ENCODE results near the gene VSIG10.

VSIG10 gene, protein sequence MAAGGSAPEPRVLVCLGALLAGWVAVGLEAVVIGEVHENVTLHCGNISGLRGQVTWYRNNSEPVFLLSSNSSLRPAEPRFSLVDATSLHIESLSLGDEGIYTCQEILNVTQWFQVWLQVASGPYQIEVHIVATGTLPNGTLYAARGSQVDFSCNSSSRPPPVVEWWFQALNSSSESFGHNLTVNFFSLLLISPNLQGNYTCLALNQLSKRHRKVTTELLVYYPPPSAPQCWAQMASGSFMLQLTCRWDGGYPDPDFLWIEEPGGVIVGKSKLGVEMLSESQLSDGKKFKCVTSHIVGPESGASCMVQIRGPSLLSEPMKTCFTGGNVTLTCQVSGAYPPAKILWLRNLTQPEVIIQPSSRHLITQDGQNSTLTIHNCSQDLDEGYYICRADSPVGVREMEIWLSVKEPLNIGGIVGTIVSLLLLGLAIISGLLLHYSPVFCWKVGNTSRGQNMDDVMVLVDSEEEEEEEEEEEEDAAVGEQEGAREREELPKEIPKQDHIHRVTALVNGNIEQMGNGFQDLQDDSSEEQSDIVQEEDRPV

DNA sequence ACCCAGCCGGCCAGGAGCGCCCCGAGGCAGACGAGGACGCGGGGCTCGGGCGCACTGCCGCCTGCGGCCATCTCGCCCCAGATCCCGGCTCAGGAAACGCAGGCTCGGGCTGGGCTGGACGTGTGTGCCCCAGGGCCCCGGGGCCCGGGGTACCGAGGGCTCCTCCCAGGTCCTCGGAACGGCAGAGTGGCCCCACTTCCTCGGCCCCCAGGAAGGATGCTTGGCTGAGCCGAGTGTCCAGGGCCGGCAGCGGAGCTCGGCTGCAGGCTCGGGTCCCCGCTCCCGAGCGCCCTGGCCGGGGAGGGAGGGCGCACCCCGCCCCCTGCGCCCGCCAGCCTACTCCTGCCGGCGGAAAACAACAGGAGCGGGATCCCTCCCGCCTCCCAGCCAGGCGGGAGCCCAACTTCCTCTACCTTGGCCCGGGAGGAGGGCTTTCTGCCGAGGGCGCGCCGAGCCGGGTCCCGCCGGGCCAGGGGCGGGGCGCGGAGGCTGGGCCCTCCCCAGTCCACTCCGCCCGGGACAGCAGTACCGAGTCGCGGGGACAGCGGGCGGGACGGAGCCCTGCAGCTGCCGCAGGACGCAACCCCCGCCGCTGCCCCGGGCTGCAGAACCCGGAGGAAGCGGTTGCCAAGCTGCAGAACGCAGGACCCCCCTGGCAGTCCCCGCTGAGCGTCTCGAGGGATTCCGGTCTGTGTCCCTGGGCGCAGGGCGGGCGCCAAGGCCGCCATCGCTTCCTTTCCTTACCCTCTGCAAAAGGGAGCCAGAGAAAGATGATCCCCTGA is at the start of gene VSIG10:
Gene VSIG10, minus strand, starts transcription at position 411 of the 782 bp plus-strand sequence. Its CDS starts 340 bp downstream, at position 71.
- H3K36me3 ChIP-seq (ENCODE audit: control insufficient read depth in 5 of 5, insufficient read depth in 5 of 5, low read length in 5 of 5) = no peaks in the 10 kb centered on the region
- H3K9me3 ChIP-seq (ENCODE audit: control insufficient read depth in 5 of 5, low read length in 5 of 5) = no peaks in the 10 kb centered on the region
- no peaks in the 10 kb centered on the region for H3K27me3 ChIP-seq (ENCODE audit: control insufficient read depth in 5 of 5, insufficient read depth in 4 of 5, low read length in 5 of 5)
- H3K27ac ChIP-seq (ENCODE audit: low read depth, low read length) = peak within 1 kb of the TSS; percentile 65
- H3K4me1 ChIP-seq (ENCODE audit: control insufficient read depth in 5 of 5, insufficient read depth in 5 of 5, low read length in 5 of 5) = peaks cover 2 to 24% (median 18%) of the 10 kb centered on the region in 5 donors
- H3K9ac ChIP-seq (ENCODE audit: low read length in 5 of 5) = peak within 1 kb of the TSS in 4 of 5 donors; percentile 64 to 79 (median 74)
- peak within 1 kb of the TSS; percentile 75 to 93 (median 84) for H3K4me3 ChIP-seq (ENCODE audit: low read depth in 1 of 5, low read length in 5 of 5)

DNA sequence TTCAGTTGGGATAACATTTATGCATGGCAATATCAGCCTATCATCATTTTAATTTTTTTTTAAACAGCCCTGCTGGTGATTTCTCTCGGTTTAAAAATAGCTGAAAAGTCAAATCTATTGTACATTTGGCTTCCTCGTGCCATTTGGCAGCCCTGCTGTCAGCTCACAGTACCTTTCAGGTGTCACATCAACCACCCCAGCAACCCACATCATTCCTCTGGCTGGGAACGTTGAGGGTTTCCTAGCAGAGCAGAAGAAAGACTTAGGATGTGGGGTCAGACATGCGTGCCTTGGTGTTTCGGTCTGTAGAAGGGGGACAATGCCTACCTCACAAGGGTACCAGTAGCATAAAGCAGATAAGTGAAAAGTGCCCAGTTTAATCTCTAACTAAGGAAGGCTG is 47.9 kb upstream of the VSIG10 start:
- Histone ChIP-seq H3K36me3 (ENCODE audit: control insufficient read depth in 5 of 5, insufficient read depth in 5 of 5, low read length in 5 of 5) (peaks cover 13 to 48% (median 36%) of the 10 kb centered on the region in 5 donors), H3K9ac (ENCODE audit: low read length in 5 of 5) (no peak overlapping the region), H3K9me3 (ENCODE audit: control insufficient read depth in 5 of 5, low read length in 5 of 5) (no peaks in the 10 kb centered on the region), H3K4me1 (ENCODE audit: control insufficient read depth in 5 of 5, insufficient read depth in 5 of 5, low read length in 5 of 5) (no peaks in the 10 kb centered on the region), H3K4me3 (ENCODE audit: low read depth in 1 of 5, low read length in 5 of 5) (no peak overlapping the region), H3K27me3 (ENCODE audit: control insufficient read depth in 5 of 5, insufficient read depth in 4 of 5, low read length in 5 of 5) (no peaks in the 10 kb centered on the region), H3K27ac (ENCODE audit: low read depth, low read length) (no peak overlapping the region)

DNA sequence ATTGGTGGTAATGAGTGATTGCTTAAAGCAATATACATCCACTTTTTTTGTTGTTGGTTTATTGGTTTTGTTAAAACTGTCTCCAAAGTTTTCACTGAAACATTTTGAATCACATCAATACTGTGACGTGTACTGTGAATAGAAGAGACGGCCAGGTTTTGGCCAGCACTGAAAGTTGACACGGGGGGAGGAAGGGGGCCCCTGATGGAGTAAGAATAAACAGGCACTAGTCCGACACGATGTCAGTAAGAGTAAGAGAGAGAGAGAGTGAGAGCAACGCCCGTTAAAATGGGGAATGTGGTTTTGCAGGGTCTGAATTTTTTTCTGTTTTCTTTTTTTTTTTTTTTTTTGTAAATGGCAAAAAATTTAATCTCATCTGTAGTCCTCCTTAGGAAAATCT is 46.8 kb upstream of the VSIG10 start:
- H3K9ac ChIP-seq (ENCODE audit: low read length in 5 of 5) = no peak overlapping the region
- H3K27me3 ChIP-seq (ENCODE audit: control insufficient read depth in 5 of 5, insufficient read depth in 4 of 5, low read length in 5 of 5) = no peaks in the 10 kb centered on the region
- H3K4me3 ChIP-seq (ENCODE audit: low read depth in 1 of 5, low read length in 5 of 5) = no peak overlapping the region
- no peak overlapping the region for H3K27ac ChIP-seq (ENCODE audit: low read depth, low read length)
- peaks cover 14 to 58% (median 41%) of the 10 kb centered on the region in 5 donors for H3K36me3 ChIP-seq (ENCODE audit: control insufficient read depth in 5 of 5, insufficient read depth in 5 of 5, low read length in 5 of 5)
- H3K9me3 ChIP-seq (ENCODE audit: control insufficient read depth in 5 of 5, low read length in 5 of 5) = no peaks in the 10 kb centered on the region
- H3K4me1 ChIP-seq (ENCODE audit: control insufficient read depth in 5 of 5, insufficient read depth in 5 of 5, low read length in 5 of 5) = no peaks in the 10 kb centered on the region

DNA sequence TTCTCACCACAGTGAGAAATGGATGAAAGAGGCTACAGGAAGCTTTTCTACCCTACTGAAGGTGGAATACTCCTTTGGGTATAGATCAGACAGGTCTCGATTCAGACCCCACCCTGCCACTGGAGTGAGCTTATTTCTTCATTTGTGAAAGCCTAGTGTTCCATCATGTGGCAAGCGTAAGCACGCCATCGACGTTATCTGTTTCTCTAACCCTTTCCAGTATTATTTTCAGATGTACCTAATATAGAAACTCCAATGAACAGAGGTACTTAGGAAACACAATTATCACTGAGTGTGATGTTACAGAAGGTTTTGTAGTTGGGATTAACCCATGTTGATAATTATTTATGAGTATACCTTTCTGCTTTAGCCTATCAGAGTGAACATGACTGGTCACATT is 44.5 kb upstream of the VSIG10 start:
- peaks cover 15 to 79% (median 60%) of the 10 kb centered on the region in 5 donors for H3K36me3 ChIP-seq (ENCODE audit: control insufficient read depth in 5 of 5, insufficient read depth in 5 of 5, low read length in 5 of 5)
- no peaks in the 10 kb centered on the region for H3K4me1 ChIP-seq (ENCODE audit: control insufficient read depth in 5 of 5, insufficient read depth in 5 of 5, low read length in 5 of 5)
- H3K27ac ChIP-seq (ENCODE audit: low read depth, low read length) = no peak overlapping the region
- no peaks in the 10 kb centered on the region for H3K27me3 ChIP-seq (ENCODE audit: control insufficient read depth in 5 of 5, insufficient read depth in 4 of 5, low read length in 5 of 5)
- H3K9me3 ChIP-seq (ENCODE audit: control insufficient read depth in 5 of 5, low read length in 5 of 5) = no peaks in the 10 kb centered on the region
- H3K9ac ChIP-seq (ENCODE audit: low read length in 5 of 5) = no peak overlapping the region
- no peak overlapping the region for H3K4me3 ChIP-seq (ENCODE audit: low read depth in 1 of 5, low read length in 5 of 5)

DNA sequence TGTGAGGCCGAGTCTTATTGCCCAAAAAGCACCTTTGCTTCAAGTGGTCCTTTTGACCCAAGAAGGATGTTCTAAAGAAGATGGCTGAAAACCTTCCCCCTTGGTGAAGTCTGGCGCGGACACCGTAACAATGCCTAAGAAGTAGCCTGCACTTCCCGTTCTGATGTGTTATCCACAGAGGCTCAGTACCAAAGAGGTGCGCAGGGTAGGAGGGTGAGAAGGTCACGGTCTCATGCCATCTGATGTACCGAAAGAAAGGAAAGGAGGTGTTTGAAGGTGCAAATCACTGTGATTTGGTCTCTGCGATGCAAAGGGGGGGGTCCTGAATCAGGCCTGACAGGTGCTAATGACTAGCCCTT is 42.0 kb upstream of the VSIG10 start:
- Histone ChIP-seq H3K4me3 (ENCODE audit: low read depth in 1 of 5, low read length in 5 of 5) (no peak overlapping the region), H3K9me3 (ENCODE audit: control insufficient read depth in 5 of 5, low read length in 5 of 5) (no peaks in the 10 kb centered on the region), H3K27ac (ENCODE audit: low read depth, low read length) (no peak overlapping the region), H3K9ac (ENCODE audit: low read length in 5 of 5) (no peak overlapping the region), H3K27me3 (ENCODE audit: control insufficient read depth in 5 of 5, insufficient read depth in 4 of 5, low read length in 5 of 5) (no peaks in the 10 kb centered on the region), H3K36me3 (ENCODE audit: control insufficient read depth in 5 of 5, insufficient read depth in 5 of 5, low read length in 5 of 5) (peaks cover 16 to 83% (median 51%) of the 10 kb centered on the region in 5 donors), H3K4me1 (ENCODE audit: control insufficient read depth in 5 of 5, insufficient read depth in 5 of 5, low read length in 5 of 5) (no peaks in the 10 kb centered on the region)

DNA sequence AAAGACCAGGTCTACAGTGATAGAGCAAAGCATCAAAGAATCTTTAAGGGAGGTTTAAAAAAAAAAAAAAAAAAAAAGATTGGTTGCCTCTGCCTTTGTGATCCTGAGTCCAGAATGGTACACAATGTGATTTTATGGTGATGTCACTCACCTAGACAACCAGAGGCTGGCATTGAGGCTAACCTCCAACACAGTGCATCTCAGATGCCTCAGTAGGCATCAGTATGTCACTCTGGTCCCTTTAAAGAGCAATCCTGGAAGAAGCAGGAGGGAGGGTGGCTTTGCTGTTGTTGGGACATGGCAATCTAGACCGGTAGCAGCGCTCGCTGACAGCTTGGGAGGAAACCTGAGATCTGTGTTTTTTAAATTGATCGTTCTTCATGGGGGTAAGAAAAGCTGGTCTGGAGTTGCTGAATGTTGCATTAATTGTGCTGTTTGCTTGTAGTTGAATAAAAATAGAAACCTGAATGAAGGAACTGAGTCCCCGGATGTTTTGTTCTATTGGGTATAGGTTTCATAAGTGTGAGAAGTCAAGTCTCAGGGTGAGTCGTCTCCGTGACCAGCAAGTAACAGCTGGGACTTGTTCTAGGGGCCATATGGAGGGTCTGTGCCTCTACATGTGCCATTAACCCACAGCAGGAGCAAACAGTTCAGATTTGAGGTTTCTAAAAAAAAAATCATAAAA is 41.4 kb upstream of the VSIG10 start:
- Histone ChIP-seq H3K9ac (ENCODE audit: low read length in 5 of 5) (no peak overlapping the region), H3K27me3 (ENCODE audit: control insufficient read depth in 5 of 5, insufficient read depth in 4 of 5, low read length in 5 of 5) (no peaks in the 10 kb centered on the region), H3K4me3 (ENCODE audit: low read depth in 1 of 5, low read length in 5 of 5) (no peak overlapping the region), H3K4me1 (ENCODE audit: control insufficient read depth in 5 of 5, insufficient read depth in 5 of 5, low read length in 5 of 5) (no peaks in the 10 kb centered on the region), H3K36me3 (ENCODE audit: control insufficient read depth in 5 of 5, insufficient read depth in 5 of 5, low read length in 5 of 5) (peaks cover 16 to 86% (median 55%) of the 10 kb centered on the region in 5 donors), H3K9me3 (ENCODE audit: control insufficient read depth in 5 of 5, low read length in 5 of 5) (no peaks in the 10 kb centered on the region), H3K27ac (ENCODE audit: low read depth, low read length) (no peak overlapping the region)

DNA sequence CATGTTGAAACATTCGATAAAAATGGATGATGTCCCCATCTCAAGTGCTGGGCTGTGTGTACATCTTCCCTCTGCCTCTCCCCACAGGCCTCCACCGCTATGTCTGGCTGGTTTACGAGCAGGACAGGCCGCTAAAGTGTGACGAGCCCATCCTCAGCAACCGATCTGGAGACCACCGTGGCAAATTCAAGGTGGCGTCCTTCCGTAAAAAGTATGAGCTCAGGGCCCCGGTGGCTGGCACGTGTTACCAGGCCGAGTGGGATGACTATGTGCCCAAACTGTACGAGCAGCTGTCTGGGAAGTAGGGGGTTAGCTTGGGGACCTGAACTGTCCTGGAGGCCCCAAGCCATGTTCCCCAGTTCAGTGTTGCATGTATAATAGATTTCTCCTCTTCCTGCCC is 40.7 kb upstream of the VSIG10 start:
- no peaks in the 10 kb centered on the region for H3K27me3 ChIP-seq (ENCODE audit: control insufficient read depth in 5 of 5, insufficient read depth in 4 of 5, low read length in 5 of 5)
- H3K4me1 ChIP-seq (ENCODE audit: control insufficient read depth in 5 of 5, insufficient read depth in 5 of 5, low read length in 5 of 5) = peaks cover 0 to 2% (median 0%) of the 10 kb centered on the region in 5 donors
- no peak overlapping the region for H3K9ac ChIP-seq (ENCODE audit: low read length in 5 of 5)
- no peak overlapping the region for H3K27ac ChIP-seq (ENCODE audit: low read depth, low read length)
- no peak overlapping the region for H3K4me3 ChIP-seq (ENCODE audit: low read depth in 1 of 5, low read length in 5 of 5)
- peaks cover 15 to 90% (median 57%) of the 10 kb centered on the region in 5 donors for H3K36me3 ChIP-seq (ENCODE audit: control insufficient read depth in 5 of 5, insufficient read depth in 5 of 5, low read length in 5 of 5)
- no peaks in the 10 kb centered on the region for H3K9me3 ChIP-seq (ENCODE audit: control insufficient read depth in 5 of 5, low read length in 5 of 5)

DNA sequence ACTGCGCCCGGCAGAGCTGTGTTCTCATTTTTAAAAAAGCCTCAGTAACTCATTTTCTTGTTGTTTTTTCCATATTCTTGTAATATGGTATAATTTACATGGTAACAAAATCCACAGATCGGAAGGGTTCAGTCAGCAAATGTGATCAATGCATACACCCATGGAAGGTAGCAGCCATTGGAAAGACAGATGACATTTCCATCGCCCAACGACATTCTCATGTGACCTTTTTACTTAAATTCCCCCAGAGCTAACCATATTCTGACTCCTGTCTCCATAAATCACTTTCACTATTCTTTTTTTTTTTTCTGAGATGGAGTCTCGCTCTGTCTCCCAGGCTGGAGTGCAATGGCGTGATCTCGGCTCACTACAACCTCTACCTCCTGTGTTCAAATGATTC is 37.0 kb upstream of the VSIG10 start:
- Histone ChIP-seq H3K4me1 (ENCODE audit: control insufficient read depth in 5 of 5, insufficient read depth in 5 of 5, low read length in 5 of 5) (peaks cover 1 to 35% (median 22%) of the 10 kb centered on the region in 5 donors), H3K36me3 (ENCODE audit: control insufficient read depth in 5 of 5, insufficient read depth in 5 of 5, low read length in 5 of 5) (peaks cover 12 to 76% (median 50%) of the 10 kb centered on the region in 5 donors)

DNA sequence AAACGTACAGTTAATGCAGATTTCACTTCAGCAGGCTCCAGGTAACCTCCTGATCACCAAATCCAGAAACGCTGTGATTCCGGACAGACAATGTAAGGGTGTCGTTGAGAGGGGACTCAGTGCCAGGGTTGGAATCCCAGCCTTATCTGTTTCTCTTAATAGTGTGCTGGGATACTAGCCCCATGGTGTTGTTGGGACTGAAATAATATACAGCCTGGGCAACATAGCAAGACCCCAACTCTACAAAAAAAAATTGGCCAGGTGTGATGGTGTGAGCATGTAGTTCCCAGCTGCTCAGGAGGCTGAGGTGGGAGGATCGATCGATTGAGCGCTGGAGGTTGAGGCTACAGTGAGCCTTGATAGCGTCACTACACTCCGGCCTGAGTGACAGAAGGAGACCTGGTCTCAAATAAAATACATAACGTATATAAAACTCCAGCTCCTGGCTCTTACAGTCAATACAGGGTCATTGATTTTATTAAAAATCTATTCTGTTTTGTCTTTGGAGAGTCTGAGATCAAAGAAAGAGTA is 33.4 kb upstream of the VSIG10 start:
- peak overlapping the region; percentile 84 to 98 (median 95) for H3K9ac ChIP-seq (ENCODE audit: low read length in 5 of 5)
- H3K9me3 ChIP-seq (ENCODE audit: control insufficient read depth in 5 of 5, low read length in 5 of 5) = no peaks in the 10 kb centered on the region
- peak overlapping the region; percentile 79 for H3K27ac ChIP-seq (ENCODE audit: low read depth, low read length)
- peaks cover 1 to 43% (median 27%) of the 10 kb centered on the region in 5 donors for H3K4me1 ChIP-seq (ENCODE audit: control insufficient read depth in 5 of 5, insufficient read depth in 5 of 5, low read length in 5 of 5)
- H3K36me3 ChIP-seq (ENCODE audit: control insufficient read depth in 5 of 5, insufficient read depth in 5 of 5, low read length in 5 of 5) = peaks cover 10 to 43% (median 24%) of the 10 kb centered on the region in 5 donors
- H3K4me3 ChIP-seq (ENCODE audit: low read depth in 1 of 5, low read length in 5 of 5) = peak overlapping the region; percentile 79 to 94 (median 89)
- no peaks in the 10 kb centered on the region for H3K27me3 ChIP-seq (ENCODE audit: control insufficient read depth in 5 of 5, insufficient read depth in 4 of 5, low read length in 5 of 5)

More for the DNA sequence above, 37.0 kb upstream of the VSIG10 start:
- no peaks in the 10 kb centered on the region for H3K9me3 ChIP-seq (ENCODE audit: control insufficient read depth in 5 of 5, low read length in 5 of 5)
- H3K4me3 ChIP-seq (ENCODE audit: low read depth in 1 of 5, low read length in 5 of 5) = no peak overlapping the region
- no peak overlapping the region for H3K9ac ChIP-seq (ENCODE audit: low read length in 5 of 5)
- H3K27me3 ChIP-seq (ENCODE audit: control insufficient read depth in 5 of 5, insufficient read depth in 4 of 5, low read length in 5 of 5) = no peaks in the 10 kb centered on the region
- no peak overlapping the region for H3K27ac ChIP-seq (ENCODE audit: low read depth, low read length)
